GM23338 (cell line): Measurements from ENCODE around the gene GARIN1A. TPM values are rescaled to one million over a fixed set of nuclear protein-coding genes. Genes with fewer than 3 reads are reported as not detected.

Experiments
- ATAC-seq: fragments of 200-7000 bp; cut with Tn5 transposase; 3 replicates; pipeline ENCODE4 v1.9.1; 2020
- DNase-seq: peaks from one replicate; pipeline ENCODE4 v3.0.0-alpha.2; 2015; ENCODE audit warnings: low spot score
- H2AFZ ChIP-seq: fragments of 200-600 bp; sonication (generic); 2 replicates; pipeline ENCODE4 v1.8.0; 2016; ENCODE audit warnings: antibody characterized with exemption, mild to moderate bottlenecking, moderate library complexity
- H3F3A ChIP-seq: fragments of 200-600 bp; sonication (generic); replicated peaks from 2 replicates; pipeline ENCODE4 v1.8.0; 2017; ENCODE audit warnings: antibody characterized with exemption, mixed run types, low read depth
- H3K27ac ChIP-seq: fragments of 200-600 bp; sonication (generic); 2 replicates; pipeline ENCODE4 v1.6.1; 2016; ENCODE audit warnings: low read depth
- H3K27me3 ChIP-seq: fragments of 200-600 bp; sonication (generic); 2 replicates; pipeline ENCODE4 v1.8.0; 2016; ENCODE audit warnings: mild to moderate bottlenecking, mixed run types, moderate library complexity; ENCODE audit not compliant: insufficient read depth
- H3K36me3 ChIP-seq: fragments of 200-600 bp; sonication (generic); 2 replicates; pipeline ENCODE4 v1.8.0; 2016; ENCODE audit warnings: mild to moderate bottlenecking; ENCODE audit not compliant: insufficient read depth
- H3K4me1 ChIP-seq: fragments of 200-600 bp; sonication (generic); 2 replicates; pipeline ENCODE4 v1.8.0; 2016; ENCODE audit warnings: mild to moderate bottlenecking, moderate library complexity; ENCODE audit not compliant: insufficient read depth
- H3K4me2 ChIP-seq: fragments of 200-600 bp; sonication (generic); 2 replicates; pipeline ENCODE4 v1.7.1; 2017; ENCODE audit warnings: mixed run types
- H3K4me3 ChIP-seq: fragments of 200-600 bp; sonication (generic); 2 replicates; pipeline ENCODE4 v1.6.1; 2016; ENCODE audit warnings: mixed run types
- H3K79me2 ChIP-seq: fragments of 200-600 bp; sonication (generic); replicated peaks from 2 replicates; pipeline ENCODE4 v1.8.0; 2017; ENCODE audit warnings: mild to moderate bottlenecking; ENCODE audit not compliant: insufficient read depth
- H3K9me2 ChIP-seq: fragments of 200-600 bp; sonication (generic); 2 replicates; pipeline ENCODE4 v1.8.0; 2017; ENCODE audit not compliant: insufficient read depth
- H4K20me1 ChIP-seq: fragments of 200-600 bp; sonication (generic); replicated peaks from 2 replicates; pipeline ENCODE4 v1.8.0; 2017; ENCODE audit warnings: mild to moderate bottlenecking; ENCODE audit not compliant: insufficient read depth
- H3K27ac Mint-ChIP-seq: 2 replicates; pipeline ENCODE4 v1.8.0; 2020; ENCODE audit warnings: inconsistent platforms, mild to moderate bottlenecking, moderate library complexity, mixed read lengths
- H3K27me3 Mint-ChIP-seq: 3 replicates; pipeline ENCODE4 v1.8.0; 2022; ENCODE audit warnings: low read depth, mild to moderate bottlenecking, moderate library complexity, mixed read lengths, inconsistent platforms; ENCODE audit not compliant: insufficient read depth, poor library complexity
- H3K36me3 Mint-ChIP-seq: 3 replicates; pipeline ENCODE4 v1.8.0; 2021; ENCODE audit warnings: low read depth, mild to moderate bottlenecking, inconsistent platforms, moderate library complexity, mixed read lengths
- H3K4me1 Mint-ChIP-seq: 3 replicates; pipeline ENCODE4 v1.8.0; 2020; ENCODE audit warnings: mild to moderate bottlenecking, inconsistent platforms, mixed read lengths
- H3K4me3 Mint-ChIP-seq: 3 replicates; pipeline ENCODE4 v1.8.0; 2021; ENCODE audit warnings: moderate library complexity, mild to moderate bottlenecking, inconsistent platforms, mixed read lengths
- H3K9me3 Mint-ChIP-seq: 3 replicates; pipeline ENCODE4 v1.8.0; 2020; ENCODE audit warnings: moderate library complexity, mild to moderate bottlenecking, inconsistent platforms, mixed read lengths
- CREB1 ChIP-seq: fragments of 250-450 bp; sonication (Bioruptor Pico); IDR thresholded peaks from 2 replicates; pipeline ENCODE4 v1.5.0; 2020; ENCODE audit warnings: low read depth, mild to moderate bottlenecking, moderate library complexity
- CTCF ChIP-seq, 2 experiments: fragments of 200-600 bp in 1 of 2; sonication (generic) in 1 of 2; conservative IDR thresholded peaks; 2 replicates each; pipeline versions ENCODE4 v1.5.1 to v1.6.1; 2016 to 2017; ENCODE audit warnings: antibody characterized with exemption in 2 of 2, low read depth in 2 of 2, mild to moderate bottlenecking in 2 of 2, moderate library complexity in 1 of 2
- ETS1 ChIP-seq: IDR thresholded peaks from 2 replicates; pipeline ENCODE4 v1.6.1; 2016; ENCODE audit warnings: antibody characterized with exemption
- EZH2 ChIP-seq: fragments of 200-600 bp; sonication (generic); IDR thresholded peaks from one replicate; pipeline ENCODE4 v1.8.0; 2017; ENCODE audit warnings: antibody characterized with exemption, mild to moderate bottlenecking, low read depth; ENCODE audit not compliant: unreplicated experiment
- EZH2phosphoT487 ChIP-seq: fragments of 200-600 bp; sonication (generic); IDR thresholded peaks from one replicate; pipeline ENCODE4 v1.8.1; 2018; ENCODE audit warnings: antibody characterized with exemption; ENCODE audit not compliant: unreplicated experiment
- JUNB ChIP-seq: IDR thresholded peaks from one replicate; pipeline ENCODE4 v1.6.1; 2016; ENCODE audit warnings: antibody characterized with exemption; ENCODE audit not compliant: unreplicated experiment
- NANOG ChIP-seq: IDR thresholded peaks from 2 replicates; pipeline ENCODE4 v1.6.1; 2016; ENCODE audit warnings: antibody characterized with exemption, borderline replicate concordance
- POLR2AphosphoS5 ChIP-seq: IDR thresholded peaks from 2 replicates; pipeline ENCODE4 v1.6.1; 2016; ENCODE audit warnings: antibody characterized with exemption, low read depth
- REST ChIP-seq: IDR thresholded peaks from one replicate; pipeline ENCODE4 v1.6.1; 2018; ENCODE audit warnings: antibody characterized with exemption; ENCODE audit not compliant: unreplicated experiment
- STAT1 ChIP-seq: IDR thresholded peaks from one replicate; pipeline ENCODE4 v1.6.1; 2016; ENCODE audit warnings: antibody characterized with exemption; ENCODE audit not compliant: unreplicated experiment
- ZNF114 ChIP-seq: fragments of 250-450 bp; sonication (Bioruptor Pico); IDR thresholded peaks from 2 replicates; pipeline ENCODE4 v1.5.0; 2020; ENCODE audit warnings: mild to moderate bottlenecking, moderate library complexity
- ZNF331 ChIP-seq: fragments of 250-450 bp; sonication (Bioruptor Pico); IDR thresholded peaks from 2 replicates; pipeline ENCODE4 v1.5.0; 2020; ENCODE audit warnings: low read depth, mild to moderate bottlenecking, moderate library complexity
- ZNF462 ChIP-seq: fragments of 250-450 bp; sonication (Bioruptor Pico); IDR thresholded peaks from 2 replicates; pipeline ENCODE4 v1.5.0; 2020; ENCODE audit warnings: mild to moderate bottlenecking, moderate library complexity
- polyA plus RNA-seq: library from polyadenylated mRNA; unstranded; fragments of >200 nt; fragmentation: Nextera tagmentation; extraction: Ambion mirVana; gene quantifications from 2 replicates; pipeline ENCODE4 v1.2.1, GENCODE V29; 2016
- total RNA-seq: library from RNA; depleted of rRNA; stranded (reverse); fragments of >200 nt; shearing (Covaris generic); gene quantifications from 2 replicates; pipeline ENCODE4 v1.2.3, GENCODE V29; 2014

The GARIN1A gene
- total and polyA plus RNA-seq, 2 experiments from 2014 or later, result 0.10 TPM; not detected in 1

GRCh38 chr7:128718967-128719642 is 47.0 kb downstream of the GARIN1A start:
- Histone ChIP-seq H3K36me3 (no peaks in the 10 kb centered on the region), H3K4me1 (no peaks in the 10 kb centered on the region), H3F3A (no peaks in the 10 kb centered on the region), H3K27ac (no peak overlapping the region), H3K27me3 (no peaks in the 10 kb centered on the region), H2AFZ (no peak overlapping the region), H3K4me3 (no peak overlapping the region), H3K9me2 (no peaks in the 10 kb centered on the region), H4K20me1 (no peaks in the 10 kb centered on the region), H3K79me2 (no peaks in the 10 kb centered on the region), H3K4me2 (no peak overlapping the region)
- TF ChIP-seq ZNF114 (CRISPR knock-in tag) (no peak), REST (no peak), EZH2 (no peak), NANOG (no peak), CTCF (conservative IDR thresholded peaks at IDR 0.05; ENCODE audit: low read depth in 2 of 2) (no peak), CREB1 (CRISPR knock-in tag) (no peak), ZNF462 (no peak), JUNB (no peak), POLR2AphosphoS5 (no peak), ZNF331 (no peak), STAT1 (no peak), EZH2phosphoT487 (no peak), ETS1 (no peak)
- Mint-ChIP-seq H3K27me3 (peaks cover 7% of the 10 kb centered on the region), H3K4me3 (no peak overlapping the region), H3K9me3 (no peaks in the 10 kb centered on the region), H3K36me3 (no peaks in the 10 kb centered on the region), H3K4me1 (no peaks in the 10 kb centered on the region), H3K27ac (no peak overlapping the region)
- ATAC-seq (no peak), DNase-seq (no peak)
